Stimulated activated CD4-positive, alpha-beta T cell treated with anti-CD3 and anti-CD28 coated beads, Interleukin-12 subunit alpha, Interleukin-12 subunit beta, amount 100 ng/mL, for 4 hours (primary cell): ENCODE measurements around the gene RNASE7.
"Not testable (repeated sequence)": the region's sequence is repeated elsewhere in the genome, so short reads cannot be mapped to it uniquely, and the experiment has no call there.

ENCODE experiments used
- DNase-seq: peaks from one replicate; pipeline ENCODE4 v3.0.0-alpha.2; 2020

The RNASE7 gene

DNA sequence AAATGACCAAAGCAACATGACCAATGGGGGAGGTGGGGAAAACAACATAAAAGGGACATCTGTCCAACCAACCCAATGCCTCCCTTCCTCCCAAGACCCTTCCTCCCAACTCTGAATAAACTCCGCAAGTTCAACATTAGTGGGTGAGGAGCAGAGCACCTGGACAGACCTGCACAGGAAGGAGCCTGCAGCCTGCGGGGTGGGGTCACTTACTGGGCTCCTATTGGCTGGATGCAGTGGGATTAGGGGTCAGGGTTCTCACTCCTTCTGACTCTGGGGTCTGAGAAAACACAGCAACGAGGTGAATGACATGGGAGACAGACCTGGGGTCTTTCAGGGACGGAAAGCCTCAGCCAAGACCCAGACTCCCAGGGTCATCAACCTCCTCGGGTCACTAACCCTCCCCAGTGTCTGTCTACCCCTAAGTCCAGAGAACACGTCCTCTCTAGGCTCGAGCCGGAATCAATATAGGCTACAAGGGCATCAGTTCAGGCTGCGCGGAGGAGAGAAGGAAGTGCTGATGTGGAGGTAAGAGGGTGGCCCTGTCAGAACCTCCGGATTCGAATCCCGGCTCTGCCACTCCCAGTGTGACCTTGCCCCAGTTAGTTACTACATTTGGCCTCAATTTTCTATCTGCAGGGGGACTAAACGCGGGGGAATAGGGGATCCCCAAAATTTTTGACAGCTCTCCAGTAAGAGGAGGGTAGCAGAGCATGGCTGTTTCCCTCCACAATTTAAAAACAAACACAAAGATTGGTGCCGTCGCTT is 18.2 kb upstream of the RNASE7 start:
- no peak for DNase-seq

- DNase-seq: peak; percentile 68
Measured at GRCh38 chr14:21024585-21025370, 17.4 kb upstream of the RNASE7 start, which contains the start of gene NDRG2. Gene NDRG2 (minus strand): TSS chr14:21025061. CDS start chr14:21023315, 1,746 bp downstream.

DNA sequence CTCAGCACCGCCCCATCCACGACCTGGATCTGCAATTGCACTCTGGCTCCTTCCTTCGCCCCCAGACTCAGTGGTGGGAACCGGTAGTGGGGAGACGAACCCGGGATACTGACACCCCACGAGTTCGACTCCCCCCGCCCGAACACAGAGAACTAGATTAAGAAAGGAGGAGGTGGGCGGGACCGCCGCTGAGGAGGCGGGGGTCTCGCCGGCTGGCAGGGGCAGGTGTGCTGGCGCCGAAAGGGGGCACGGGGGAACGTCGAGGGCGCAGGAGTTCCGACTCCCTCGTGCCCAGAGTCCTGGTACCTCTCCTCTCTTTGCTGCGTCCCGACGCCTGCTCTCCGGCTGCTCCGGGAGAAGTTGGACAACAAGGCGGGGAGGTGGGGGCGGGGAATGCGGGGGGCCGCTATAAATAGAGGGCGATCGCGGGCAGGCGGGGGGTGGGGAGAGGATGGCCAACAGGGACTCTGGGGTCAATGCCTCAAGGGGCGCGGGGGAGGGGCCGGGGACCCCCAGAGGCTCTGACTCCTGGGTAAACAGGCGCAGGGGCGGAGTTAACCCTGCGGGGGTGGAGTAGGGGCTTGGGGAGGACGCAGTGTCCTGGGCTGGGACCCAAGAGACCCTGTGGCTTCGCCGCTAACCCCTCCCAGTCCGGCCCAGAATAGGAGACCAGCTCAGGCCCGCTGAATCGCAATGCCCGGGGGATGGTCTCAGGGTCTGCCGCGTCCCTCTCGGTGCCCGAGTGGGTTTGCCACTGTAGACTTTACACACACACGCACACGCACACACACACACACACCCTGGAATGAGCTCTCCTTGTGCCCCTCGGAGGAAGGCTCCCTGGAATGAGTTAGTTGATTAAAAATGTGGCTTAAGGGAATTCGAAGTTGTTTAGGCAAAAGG is 16.5 kb upstream of the RNASE7 start:
- DNase-seq: no peak

GRCh38 chr14:21026274-21026987 is 15.7 kb upstream of the RNASE7 start:
- no peak for DNase-seq

DNA sequence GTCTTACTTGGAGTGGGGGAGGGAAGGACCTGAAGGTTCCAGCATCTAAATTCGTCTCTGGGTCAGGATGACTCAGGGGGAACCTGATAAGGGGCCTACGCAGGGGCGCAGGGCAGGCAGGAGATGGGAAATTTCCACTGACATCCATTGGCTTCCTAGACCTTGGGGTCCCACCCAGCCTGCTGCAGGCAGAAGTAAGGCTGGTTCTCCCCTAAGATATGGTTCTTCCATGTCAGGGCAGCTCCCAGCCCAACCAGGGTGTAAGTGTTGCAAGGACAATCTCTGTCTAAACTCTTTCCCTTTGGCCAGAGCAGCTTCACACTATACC is 15.2 kb upstream of the RNASE7 start:
- no peak for DNase-seq

DNA sequence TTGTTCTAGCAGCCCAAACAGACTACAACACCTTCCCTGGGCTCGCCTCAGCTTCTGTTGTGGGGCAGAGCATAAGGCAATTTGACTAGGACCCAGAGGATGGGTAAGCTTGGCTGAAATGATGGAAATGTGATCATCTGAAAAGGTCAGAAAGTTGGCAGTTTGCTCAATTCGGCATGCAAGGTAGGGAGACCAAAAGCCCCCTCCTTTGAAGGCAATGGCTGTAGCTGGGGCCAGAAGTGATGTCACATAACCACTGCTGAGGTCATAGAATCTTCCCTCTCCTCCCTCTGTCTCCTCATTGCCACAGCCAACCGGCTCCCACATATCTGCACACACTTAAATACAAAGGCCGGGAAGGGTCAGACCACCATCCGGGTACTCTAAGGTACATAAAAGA is 12.2 kb upstream of the RNASE7 start, which contains the start of gene TPPP2:
TSS of gene TPPP2 (plus strand) at position 301 of the 400 bp plus-strand sequence. CDS start 365 bp downstream, outside the sequence.
- DNase-seq: no peak

DNA sequence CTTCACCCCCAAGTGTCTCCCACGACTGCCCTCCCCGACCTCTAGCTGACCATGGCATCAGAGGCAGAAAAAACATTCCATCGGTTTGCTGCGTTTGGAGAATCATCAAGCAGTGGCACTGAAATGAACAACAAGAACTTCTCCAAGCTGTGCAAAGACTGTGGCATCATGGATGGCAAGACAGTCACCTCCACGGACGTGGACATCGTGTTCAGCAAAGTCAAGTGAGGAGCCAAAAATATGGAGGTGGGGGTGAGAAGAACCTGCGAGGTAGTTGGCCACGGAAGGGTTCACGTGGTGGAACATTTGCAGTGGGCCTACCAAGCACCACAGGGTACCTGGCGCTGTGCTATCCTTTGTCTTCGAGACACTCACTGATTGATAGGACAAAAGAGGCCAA is 11.6 kb upstream of the RNASE7 start:
- DNase-seq: no peak

DNA sequence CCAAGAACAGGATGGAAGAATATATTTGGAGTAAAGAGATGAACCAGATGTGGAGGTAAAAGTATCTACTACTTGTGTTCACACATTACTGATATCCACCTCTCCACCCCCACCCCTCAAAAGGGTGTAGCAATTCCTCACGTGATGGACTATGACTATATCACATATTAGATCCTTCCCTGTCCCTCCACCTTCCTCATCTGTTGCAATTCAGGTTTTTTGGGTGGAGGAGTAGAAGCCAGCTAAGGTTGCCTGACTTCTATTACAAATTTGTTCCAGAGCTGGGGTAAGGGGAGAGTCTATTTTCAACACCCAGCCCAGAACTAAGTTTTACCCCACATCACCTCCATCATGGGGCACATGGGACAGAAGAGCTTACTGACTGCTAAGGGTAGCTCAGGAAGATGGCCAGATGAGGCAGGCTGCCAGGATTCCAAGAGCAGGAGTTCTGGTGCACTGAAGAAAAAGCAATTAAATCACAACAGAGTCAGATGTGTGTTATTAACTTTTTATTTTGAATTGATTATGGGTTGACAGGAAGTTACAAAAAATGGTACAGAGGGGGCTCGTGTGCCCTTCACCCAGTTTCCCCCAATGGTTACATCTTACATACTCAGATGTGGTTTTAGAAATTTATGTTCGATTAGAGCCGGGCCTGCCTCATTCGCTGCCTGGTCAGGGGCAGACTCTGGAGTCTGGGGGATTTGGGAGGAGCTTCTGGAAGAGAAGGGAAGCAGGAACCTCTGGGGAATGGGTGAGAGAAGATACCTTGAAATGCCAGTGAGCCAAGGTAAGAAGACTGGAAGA is 9.6 kb upstream of the RNASE7 start:
- no peak for DNase-seq

- DNase-seq: no peak
Measured at GRCh38 chr14:21033133-21033698, 8.9 kb upstream of the RNASE7 start.

DNA sequence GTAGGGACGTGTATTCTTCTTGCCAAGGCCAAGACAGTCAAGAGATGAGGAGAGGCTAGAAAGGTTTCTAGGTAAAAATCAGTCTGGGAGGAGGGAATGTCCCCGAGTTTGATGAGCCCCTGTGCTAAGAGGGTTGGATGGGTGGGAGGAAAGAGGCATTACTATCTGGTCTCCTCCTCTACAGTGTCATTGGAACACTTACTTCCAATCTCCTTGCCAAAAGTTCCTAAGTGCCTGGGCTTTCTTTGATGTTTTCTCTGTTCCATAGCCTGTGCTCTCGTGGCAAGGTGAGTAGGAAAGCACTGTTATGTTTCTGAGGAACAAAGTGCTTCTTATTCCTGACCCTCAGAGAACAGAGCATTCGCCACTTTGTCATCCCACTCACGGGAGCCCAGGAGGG is 7.5 kb upstream of the RNASE7 start, which contains the start of gene RNASE13:
TSS of gene RNASE13 (minus strand) at position 101 of the 400 bp plus-strand sequence. CDS start 519 bp downstream, outside the sequence.
- no peak for DNase-seq

- no peak for DNase-seq
Measured at GRCh38 chr14:21036751-21037150, 5.4 kb upstream of the RNASE7 start.

GRCh38 chr14:21037156-21037555 is 5.0 kb upstream of the RNASE7 start:
- DNase-seq: no peak

DNA sequence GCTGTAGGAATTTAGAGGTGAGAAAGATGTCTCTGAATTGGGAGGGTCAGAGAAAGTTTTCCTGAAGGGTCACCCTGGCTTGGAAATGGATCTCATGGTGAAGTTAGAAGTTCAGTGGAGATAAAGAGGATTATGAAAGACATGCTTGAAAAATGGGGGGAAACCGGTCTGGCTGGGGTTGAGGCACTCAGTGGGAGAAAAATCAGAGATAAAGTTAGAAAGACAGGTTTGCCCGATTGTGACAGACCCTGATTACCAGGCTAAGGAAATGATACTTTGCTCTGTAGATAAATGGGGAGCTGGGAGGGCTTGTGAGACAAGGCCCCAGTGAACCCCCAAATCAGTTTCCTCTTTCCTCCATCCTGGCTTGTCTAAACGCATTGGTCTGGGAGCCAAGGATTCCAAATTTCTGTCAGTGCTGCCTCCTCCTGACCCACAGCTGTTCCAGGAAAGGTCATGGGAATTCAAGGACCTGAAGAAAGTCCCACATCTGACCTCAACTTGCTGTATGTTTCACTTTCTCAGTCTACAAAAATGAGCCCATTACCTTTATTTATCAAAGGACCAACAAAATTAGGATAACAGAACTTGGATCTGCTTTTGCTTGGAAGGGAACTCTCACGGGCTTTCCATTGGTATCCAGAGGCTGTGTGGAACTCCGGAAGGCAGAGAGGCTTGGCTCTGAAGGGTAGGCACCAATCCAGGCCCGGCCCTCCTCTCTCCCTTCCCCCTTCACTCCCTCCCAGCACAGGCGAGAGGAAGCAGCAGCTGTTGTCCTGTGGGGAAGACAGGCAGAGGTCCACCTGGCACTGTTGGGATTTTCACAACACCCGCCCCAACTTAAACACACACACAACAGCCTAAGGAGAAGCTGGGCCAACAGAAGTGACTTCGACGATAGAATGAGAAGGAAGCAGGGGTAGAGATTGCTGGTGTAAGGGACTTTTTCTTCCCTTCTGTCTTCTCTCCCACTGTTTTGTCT is 3.4 kb upstream of the RNASE7 start:
- DNase-seq: no peak

DNA sequence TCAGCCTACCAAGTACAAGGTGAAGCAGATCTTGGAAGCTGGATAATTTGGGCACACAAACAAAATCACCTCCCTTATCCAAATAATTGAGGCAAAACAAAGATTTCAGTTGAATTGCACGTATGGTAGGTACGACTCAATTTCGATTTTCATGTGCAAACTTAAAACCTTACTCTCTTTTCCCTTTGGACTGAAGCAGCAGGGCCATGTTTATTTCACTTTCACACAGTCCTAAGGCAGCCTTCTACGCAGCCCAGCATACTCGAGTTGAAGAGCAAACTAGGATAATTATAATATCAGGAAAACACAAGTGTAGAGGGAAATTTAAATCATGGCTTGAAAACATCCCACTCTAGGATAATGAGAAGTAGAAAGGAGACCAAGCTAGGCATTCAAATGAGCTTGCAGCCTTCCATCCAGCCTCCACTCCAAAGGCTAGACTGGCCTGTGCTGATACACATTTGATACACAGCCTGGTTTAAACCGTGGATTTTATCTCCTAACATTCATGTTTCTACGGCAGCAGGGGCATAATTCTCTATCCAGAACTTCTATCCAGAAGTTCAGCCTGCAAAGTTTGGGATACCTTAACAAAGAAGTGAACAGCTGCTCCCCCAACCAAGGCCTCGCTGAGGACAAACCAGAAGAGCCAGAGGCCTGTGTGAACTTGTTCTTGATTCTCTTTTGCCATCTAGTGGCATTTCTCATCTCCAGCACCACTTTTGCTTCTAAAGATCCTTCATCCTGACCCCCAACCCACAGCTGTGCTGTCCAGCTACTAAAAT is 2.4 kb upstream of the RNASE7 start:
- no peak for DNase-seq

GRCh38 chr14:21040370-21040925 is 1.7 kb upstream of the RNASE7 start:
- no peak for DNase-seq

- DNase-seq: not testable (repeated sequence)
Measured at GRCh38 chr14:21040941-21041340, 1.2 kb upstream of the RNASE7 start.

- DNase-seq: no peak
Measured at GRCh38 chr14:21042918-21043317, 756 bp downstream of the RNASE7 start.

DNA sequence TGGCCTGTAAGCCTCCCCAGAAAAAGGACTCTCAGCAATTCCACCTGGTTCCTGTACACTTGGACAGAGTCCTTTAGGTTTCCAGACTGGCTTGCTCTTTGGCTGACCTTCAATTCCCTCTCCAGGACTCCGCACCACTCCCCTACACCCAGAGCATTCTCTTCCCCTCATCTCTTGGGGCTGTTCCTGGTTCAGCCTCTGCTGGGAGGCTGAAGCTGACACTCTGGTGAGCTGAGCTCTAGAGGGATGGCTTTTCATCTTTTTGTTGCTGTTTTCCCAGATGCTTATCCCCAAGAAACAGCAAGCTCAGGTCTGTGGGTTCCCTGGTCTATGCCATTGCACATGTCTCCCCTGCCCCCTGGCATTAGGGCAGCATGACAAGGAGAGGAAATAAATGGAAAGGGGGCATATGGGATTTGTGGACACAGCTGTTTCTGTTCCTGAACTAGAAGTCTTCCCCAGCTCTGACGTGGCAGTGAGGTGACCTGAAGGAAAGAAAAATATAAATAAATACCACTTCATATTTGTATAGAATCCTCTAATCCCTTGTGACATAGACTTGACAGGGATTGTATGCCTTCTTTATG is 1.3 kb downstream of the RNASE7 start:
- DNase-seq: no peak
